Measurements from ENCODE around the gene MRPS30.
A peak's percentile ranks its signal among the peaks of the same experiment; 100 is the strongest.
"Not testable (repeated sequence)": the region's sequence is repeated elsewhere in the genome, so short reads cannot be mapped to it uniquely, and the experiment has no call there.

The MRPS30 gene

GRCh38 chr5:44824662-44825061, 15.9 kb downstream of the MRPS30 start:
- DNase-seq, result not testable (repeated sequence)

- no peak for DNase-seq
Measured at GRCh38 chr5:44827681-44828080, 18.9 kb downstream of the MRPS30 start.

GRCh38 chr5:44828719-44829118, 20.0 kb downstream of the MRPS30 start:
- DNase-seq, result no peak

GRCh38 chr5:44830951-44831350, 22.2 kb downstream of the MRPS30 start:
- no peak for DNase-seq

GRCh38 chr5:44833249-44833648, 24.5 kb downstream of the MRPS30 start:
- DNase-seq, result no peak

GRCh38 chr5:44835693-44836092, 26.9 kb downstream of the MRPS30 start:
- no peak for DNase-seq

- DNase-seq, result no peak
Measured at GRCh38 chr5:44839018-44839681, 30.4 kb downstream of the MRPS30 start.

GRCh38 chr5:44842496-44843282, 33.9 kb downstream of the MRPS30 start:
- DNase-seq, result no peak

- DNase-seq, result no peak
Measured at GRCh38 chr5:44844744-44845143, 36.0 kb downstream of the MRPS30 start.

GRCh38 chr5:44845777-44846176, 37.0 kb downstream of the MRPS30 start:
- no peak for DNase-seq

GRCh38 chr5:44847206-44847852, 38.6 kb downstream of the MRPS30 start:
- no peak for DNase-seq

- DNase-seq, result no peak
Measured at GRCh38 chr5:44860267-44860666, 51.5 kb downstream of the MRPS30 start.

GRCh38 chr5:44862808-44863207, 54.1 kb downstream of the MRPS30 start:
- DNase-seq, result peak; percentile 57
